ENCODE data around the gene EGFR. TPM values are rescaled to one million over a fixed set of nuclear protein-coding genes. Genes with fewer than 3 reads are reported as not detected.

The EGFR gene
- total and polyA plus RNA-seq, 2 experiments from 2014 or later: 0.51 to 0.57 TPM

- Histone ChIP-seq H3K27ac (no peak overlapping the region), H3K9me3 (ENCODE audit: low read depth) (no peaks in the 10 kb centered on the region), H3K27me3 (no peaks in the 10 kb centered on the region), H3K4me1 (ENCODE audit: low read depth) (no peaks in the 10 kb centered on the region), H3K36me3 (no peaks in the 10 kb centered on the region), H3K4me3 (no peak overlapping the region)
- no peak for TF ChIP-seq CTCF (IDR thresholded peaks at IDR 0.05; ENCODE audit: low read depth, low read length)
- no peak for DNase-seq (ENCODE audit: low read depth in 1 of 2, low spot score in 1 of 2)
These were observed 122.1 kb downstream of the EGFR start for GRCh38 chr7:55140941-55141278.

- TF ChIP-seq CTCF (IDR thresholded peaks at IDR 0.05; ENCODE audit: low read depth, low read length): no peak
- Histone ChIP-seq H3K4me1 (ENCODE audit: low read depth) (no peaks in the 10 kb centered on the region), H3K4me3 (no peak overlapping the region), H3K27ac (no peak overlapping the region), H3K9me3 (ENCODE audit: low read depth) (no peaks in the 10 kb centered on the region), H3K36me3 (no peaks in the 10 kb centered on the region), H3K27me3 (no peaks in the 10 kb centered on the region)
- no peak for DNase-seq (ENCODE audit: low read depth in 1 of 2, low spot score in 1 of 2)
These were observed 124.2 kb downstream of the EGFR start for GRCh38 chr7:55142919-55143600.

GRCh38 chr7:55144333-55145317, 125.8 kb downstream of the EGFR start:
- no peaks in the 10 kb centered on the region for H3K4me1 ChIP-seq (ENCODE audit: low read depth)
- no peak overlapping the region for H3K27ac ChIP-seq
- TF ChIP-seq CTCF (IDR thresholded peaks at IDR 0.05; ENCODE audit: low read depth, low read length): no peak
- H3K9me3 ChIP-seq (ENCODE audit: low read depth): no peaks in the 10 kb centered on the region
- no peak for DNase-seq (ENCODE audit: low read depth in 1 of 2, low spot score in 1 of 2)
- no peaks in the 10 kb centered on the region for H3K27me3 ChIP-seq
- no peaks in the 10 kb centered on the region for H3K36me3 ChIP-seq
- no peak overlapping the region for H3K4me3 ChIP-seq

- H3K4me1 ChIP-seq (ENCODE audit: low read depth): no peaks in the 10 kb centered on the region
- TF ChIP-seq CTCF (IDR thresholded peaks at IDR 0.05; ENCODE audit: low read depth, low read length): no peak
- no peak overlapping the region for H3K4me3 ChIP-seq
- no peak overlapping the region for H3K27ac ChIP-seq
- no peak for DNase-seq (ENCODE audit: low read depth in 1 of 2, low spot score in 1 of 2)
- no peaks in the 10 kb centered on the region for H3K9me3 ChIP-seq (ENCODE audit: low read depth)
- no peaks in the 10 kb centered on the region for H3K36me3 ChIP-seq
- no peaks in the 10 kb centered on the region for H3K27me3 ChIP-seq
These were observed 126.8 kb downstream of the EGFR start for GRCh38 chr7:55145606-55146005.

GRCh38 chr7:55147101-55147500, 128.3 kb downstream of the EGFR start:
- no peaks in the 10 kb centered on the region for H3K36me3 ChIP-seq
- no peak overlapping the region for H3K27ac ChIP-seq
- no peaks in the 10 kb centered on the region for H3K4me1 ChIP-seq (ENCODE audit: low read depth)
- DNase-seq (ENCODE audit: low read depth in 1 of 2, low spot score in 1 of 2): no peak
- no peak overlapping the region for H3K4me3 ChIP-seq
- TF ChIP-seq CTCF (IDR thresholded peaks at IDR 0.05; ENCODE audit: low read depth, low read length): no peak
- no peaks in the 10 kb centered on the region for H3K9me3 ChIP-seq (ENCODE audit: low read depth)
- H3K27me3 ChIP-seq: no peaks in the 10 kb centered on the region

Data from cardiac muscle cell (in vitro differentiated cells and primary cell).